RWPE1 (cell line): Measurements from ENCODE around the gene SEL1L2.
A peak's percentile ranks its signal among the peaks of the same experiment; 100 is the strongest.

Experiments
- CTCF ChIA-PET: fragments of 350-600 bp; sonication (Branson Sonifier 250); formaldehyde crosslinking; extraction: SDS; loops from one replicate; lab custom pipeline; 2021; lab: Yijun Ruan, JAX
- POLR2A ChIA-PET: fragments of 400-600 bp; formaldehyde crosslinking; extraction: SDS; loops from one replicate; lab custom pipeline; 2020; ENCODE audit warnings: antibody characterized with exemption; ENCODE audit not compliant: low non-redundant PET; lab: Yijun Ruan, JAX
- DNase-seq: peaks from one replicate; pipeline ENCODE4 v3.0.0; 2012; ENCODE audit warnings: low spot score
- H3K27ac ChIP-seq: fragments of 450-650 bp; 2 replicates; pipeline ENCODE4 v1.5.1; 2017
- CTCF ChIP-seq: fragments of 450-650 bp; conservative IDR thresholded peaks from 2 replicates; pipeline ENCODE4 v1.5.1; 2017; ENCODE audit warnings: low read depth, mild to moderate bottlenecking

SEL1L2 gene

GRCh38 chr20:13877793-13878192, 112.6 kb downstream of the SEL1L2 start:
- TF ChIP-seq CTCF, result no peak
- ChIA-PET CTCF (no interaction called here), POLR2A (no interaction called here)
- no peak overlapping the region for H3K27ac ChIP-seq
- no peak for DNase-seq

- no peak overlapping the region for H3K27ac ChIP-seq
- DNase-seq, result no peak
- CTCF ChIA-PET, result interaction anchor here (0.6 kb wide), 1 partner anchor 218 kb away, joined by 4 read pairs; no protein-coding TSS in a partner anchor
These were observed 115.1 kb downstream of the SEL1L2 start for GRCh38 chr20:13875265-13875811.

GRCh38 chr20:13874394-13875157, 115.8 kb downstream of the SEL1L2 start:
- H3K27ac ChIP-seq, result no peak overlapping the region
- TF ChIP-seq CTCF, result no peak
- DNase-seq, result no peak
- ChIA-PET CTCF (interaction anchor here (0.5 kb wide), 1 partner anchor 32 kb away, joined by 3 read pairs; no protein-coding TSS in a partner anchor), POLR2A (no interaction called here)

More at GRCh38 chr20:13875265-13875811, 115.1 kb downstream of the SEL1L2 start:
- TF ChIP-seq CTCF, result no peak
- POLR2A ChIA-PET, result no interaction called here

- TF ChIP-seq CTCF, result no peak
- ChIA-PET CTCF (interaction anchor here (0.5 kb wide), 2 partner anchors 29 to 33 kb away, joined by 3 read pairs; no protein-coding TSS in a partner anchor), POLR2A (no interaction called here)
- H3K27ac ChIP-seq, result no peak overlapping the region
- DNase-seq, result no peak
These were observed 116.6 kb downstream of the SEL1L2 start for GRCh38 chr20:13873831-13874230.

- CTCF ChIA-PET, result no interaction called here
- H3K27ac ChIP-seq, result no peak overlapping the region
- TF ChIP-seq CTCF, result 0 out of 2 replicates have a peak, but pooled peaks have one; percentile 9
- POLR2A ChIA-PET, result no interaction called here
- no peak for DNase-seq
These were observed 120.2 kb downstream of the SEL1L2 start for GRCh38 chr20:13870170-13870748.

GRCh38 chr20:13868331-13868730, 122.1 kb downstream of the SEL1L2 start:
- ChIA-PET CTCF (no interaction called here), POLR2A (no interaction called here)
- DNase-seq, result no peak
- no peak for TF ChIP-seq CTCF
- H3K27ac ChIP-seq, result no peak overlapping the region
